AG10803 (cell line): Measurements from ENCODE around the gene IL17RB.

Experiments
- DNase-seq: peaks from one replicate; pipeline ENCODE4 v3.0.0; 2010; ENCODE audit warnings: low read depth
- H3K4me3 ChIP-seq: 2 replicates; pipeline ENCODE4 v1.5.1; 2011; ENCODE audit warnings: mild to moderate bottlenecking, low read length, control low read depth
- TF ChIP-seq, protein P1 (sequence below): conservative IDR thresholded peaks from 2 replicates; pipeline ENCODE4 v1.5.1; 2011; ENCODE audit warnings: mild to moderate bottlenecking, low read length, control low read depth, inconsistent platforms

The IL17RB gene

DNA sequence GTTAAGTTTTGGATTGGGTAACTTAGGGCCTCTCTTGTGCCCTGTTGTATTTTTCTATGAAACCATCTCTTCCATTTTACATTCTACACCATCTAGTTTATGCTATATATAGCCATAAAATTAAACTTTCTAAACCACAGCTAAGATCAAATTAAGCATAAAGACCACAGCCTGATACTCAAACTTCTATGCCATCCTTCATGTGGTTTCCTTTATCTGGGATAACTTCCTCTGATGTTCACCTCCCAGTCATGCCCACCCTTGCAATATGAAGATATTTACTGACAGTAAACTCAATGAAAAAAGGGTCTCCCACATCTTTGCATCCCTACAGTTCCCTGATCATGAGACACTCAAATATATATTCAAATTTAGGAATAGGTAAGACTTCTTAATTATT, 41.1 kb downstream of the IL17RB start:
- no peak overlapping the region for H3K4me3 ChIP-seq
- TF ChIP-seq, protein P1, sequence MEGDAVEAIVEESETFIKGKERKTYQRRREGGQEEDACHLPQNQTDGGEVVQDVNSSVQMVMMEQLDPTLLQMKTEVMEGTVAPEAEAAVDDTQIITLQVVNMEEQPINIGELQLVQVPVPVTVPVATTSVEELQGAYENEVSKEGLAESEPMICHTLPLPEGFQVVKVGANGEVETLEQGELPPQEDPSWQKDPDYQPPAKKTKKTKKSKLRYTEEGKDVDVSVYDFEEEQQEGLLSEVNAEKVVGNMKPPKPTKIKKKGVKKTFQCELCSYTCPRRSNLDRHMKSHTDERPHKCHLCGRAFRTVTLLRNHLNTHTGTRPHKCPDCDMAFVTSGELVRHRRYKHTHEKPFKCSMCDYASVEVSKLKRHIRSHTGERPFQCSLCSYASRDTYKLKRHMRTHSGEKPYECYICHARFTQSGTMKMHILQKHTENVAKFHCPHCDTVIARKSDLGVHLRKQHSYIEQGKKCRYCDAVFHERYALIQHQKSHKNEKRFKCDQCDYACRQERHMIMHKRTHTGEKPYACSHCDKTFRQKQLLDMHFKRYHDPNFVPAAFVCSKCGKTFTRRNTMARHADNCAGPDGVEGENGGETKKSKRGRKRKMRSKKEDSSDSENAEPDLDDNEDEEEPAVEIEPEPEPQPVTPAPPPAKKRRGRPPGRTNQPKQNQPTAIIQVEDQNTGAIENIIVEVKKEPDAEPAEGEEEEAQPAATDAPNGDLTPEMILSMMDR = no peak
- no peak for DNase-seq

DNA sequence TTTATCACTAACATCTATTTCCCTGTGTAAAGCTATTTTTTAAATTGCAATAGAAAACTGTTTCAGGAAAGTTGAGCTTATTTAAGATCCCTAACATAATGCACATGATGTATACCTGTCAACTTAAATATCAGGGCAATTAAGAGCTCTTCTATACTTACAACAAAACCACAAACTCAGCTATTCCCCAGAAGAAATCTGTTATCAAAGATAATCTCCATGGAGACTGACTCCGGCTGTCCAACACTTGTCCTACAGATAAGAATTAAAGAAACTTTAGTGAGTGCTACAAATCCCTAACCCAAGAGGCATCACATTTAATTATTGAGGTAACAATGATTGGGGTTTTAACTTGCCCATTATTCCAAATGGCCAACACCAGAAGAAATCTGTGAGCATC, 41.9 kb downstream of the IL17RB start:
- H3K4me3 ChIP-seq = no peak overlapping the region
- TF ChIP-seq, protein P1 = no peak
- no peak for DNase-seq

DNA sequence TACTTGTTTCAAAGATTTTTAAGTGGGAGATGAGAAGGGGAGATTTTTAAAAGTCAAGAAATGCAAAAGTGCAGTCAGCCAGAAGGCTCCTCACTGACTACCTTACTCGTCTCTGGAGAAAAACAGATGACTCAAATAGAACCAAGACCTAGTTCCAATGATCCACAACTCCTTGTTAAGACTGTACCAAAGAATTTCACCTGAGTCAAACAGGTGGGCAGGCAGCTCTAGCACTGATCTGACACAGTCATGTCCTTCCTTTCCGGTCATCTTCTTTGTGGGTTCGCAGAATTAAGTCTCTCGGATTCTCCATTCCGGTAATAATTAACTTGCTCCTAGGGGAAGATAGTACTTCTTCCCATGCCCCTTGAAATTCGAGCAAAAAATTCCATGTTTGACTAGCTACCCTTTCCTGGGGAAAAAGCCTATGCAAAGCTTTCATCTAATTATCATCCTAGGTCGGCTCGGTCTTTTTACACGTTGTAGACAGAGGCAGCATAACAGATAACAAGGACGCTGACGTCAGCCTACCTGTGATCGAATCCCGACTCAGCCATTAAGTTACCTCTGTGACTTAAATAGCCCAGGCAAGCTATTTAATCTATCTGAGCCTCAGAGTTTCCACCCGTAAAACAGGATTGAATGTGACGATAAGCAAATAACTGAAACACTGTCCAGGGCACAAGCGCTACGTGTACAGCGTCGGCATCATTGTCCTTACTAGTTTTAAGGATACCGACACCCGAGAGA, 44.5 kb downstream of the IL17RB start:
- DNase-seq = no peak
- TF ChIP-seq, protein P1 = no peak
- peak overlapping the region; percentile 84 for H3K4me3 ChIP-seq

DNA sequence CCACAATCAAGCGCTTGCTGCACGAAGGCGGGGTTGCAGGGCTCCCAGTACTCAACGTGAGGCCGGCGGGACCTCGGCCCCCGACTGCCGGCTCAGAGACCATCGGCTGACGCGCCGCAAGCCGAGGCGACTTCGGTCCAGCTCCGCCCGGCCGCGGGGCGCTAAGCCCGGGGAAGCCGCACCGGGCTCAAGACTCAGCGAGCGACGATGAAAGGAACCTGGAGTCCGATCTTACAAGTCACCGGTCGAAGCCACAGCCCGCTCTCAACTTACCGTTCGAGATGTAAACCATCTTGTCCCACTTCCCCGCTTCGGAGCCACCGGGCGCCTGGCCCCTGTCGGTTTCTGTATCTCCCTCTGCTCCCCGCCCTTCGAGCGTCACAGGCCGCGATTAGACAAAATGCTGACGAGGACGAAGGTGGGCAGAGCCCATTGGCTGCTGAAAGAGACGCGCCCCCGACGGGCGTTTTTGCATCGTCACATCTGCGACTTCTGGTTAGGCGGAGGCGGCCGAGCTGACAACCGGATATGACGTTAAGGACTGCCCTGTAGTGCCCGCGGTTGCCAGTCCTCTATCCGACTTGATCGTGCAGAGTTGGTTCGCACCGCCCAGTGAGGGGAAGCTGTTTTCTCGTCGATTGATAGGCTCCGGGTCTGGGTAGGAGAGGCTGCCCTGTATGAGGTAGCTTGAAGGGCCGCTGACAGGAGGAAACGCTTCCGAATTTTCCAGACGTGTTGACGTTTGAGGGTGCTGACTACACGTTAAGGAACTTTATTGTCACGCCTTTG, 45.3 kb downstream of the IL17RB start, which contains the start of gene SELENOK:
Gene SELENOK, minus strand, starts transcription at position 363 of the 789 bp plus-strand sequence.
- TF ChIP-seq, protein P1 = no peak
- H3K4me3 ChIP-seq = peak within 1 kb of the TSS; percentile 84
- DNase-seq = peak; percentile 99

DNA sequence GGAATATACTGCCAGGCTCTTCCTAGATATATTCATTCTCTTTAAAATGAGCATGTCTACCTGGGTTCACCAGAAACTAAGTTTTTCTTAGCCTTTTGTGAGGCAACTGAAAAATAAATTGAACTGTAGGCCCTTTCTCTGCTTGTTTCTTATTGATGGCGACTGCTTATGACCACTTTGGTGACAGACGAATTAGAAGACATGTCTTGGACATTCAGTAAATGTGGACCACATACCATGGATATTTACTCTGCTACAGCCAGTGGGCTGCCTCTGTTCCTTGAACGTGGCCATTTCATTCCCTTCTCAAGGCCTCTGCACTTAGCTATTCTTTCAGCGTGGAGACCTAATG, 45.9 kb downstream of the IL17RB start:
- DNase-seq = no peak
- peak overlapping the region; percentile 84 for H3K4me3 ChIP-seq
- TF ChIP-seq, protein P1 = no peak

DNA sequence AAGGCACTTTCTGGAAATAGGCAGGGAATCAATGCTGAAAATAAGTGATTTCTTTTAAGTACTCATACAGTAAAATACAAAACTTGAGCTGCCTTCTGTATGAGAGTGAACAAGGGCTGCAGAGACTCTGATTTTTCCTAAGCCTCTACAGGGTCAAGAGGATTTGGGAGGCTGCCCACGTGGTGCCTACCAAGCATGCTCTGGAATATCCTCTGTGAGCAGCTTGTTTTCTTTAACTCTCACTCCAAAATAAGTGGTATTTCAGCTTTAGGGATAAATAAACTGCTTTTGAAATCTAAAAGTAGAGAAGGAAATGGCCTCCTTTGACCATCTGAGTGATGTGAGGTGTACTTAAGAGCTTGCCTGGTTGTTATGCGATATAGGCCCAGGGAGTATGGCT, 53.4 kb downstream of the IL17RB start:
- TF ChIP-seq, protein P1 = no peak
- no peak for DNase-seq
- H3K4me3 ChIP-seq = no peak overlapping the region
